Suppressor macrophage treated with lipopolysaccharide for 4 hours (primary cell): ENCODE results near the gene XPNPEP2.
A peak's percentile ranks its signal among the peaks of the same experiment; 100 is the strongest.

ENCODE experiments used
- DNase-seq: peaks from one replicate; pipeline ENCODE4 v3.0.0-alpha.2; 2020

XPNPEP2 gene

GRCh38 chrX:129754056-129755024 lies 15.6 kb downstream of the XPNPEP2 start:
- DNase-seq, result peak; percentile 40

GRCh38 chrX:129755779-129756650 lies 17.2 kb downstream of the XPNPEP2 start:
- no peak for DNase-seq

- DNase-seq, result peak; percentile 72
These were observed 20.8 kb downstream of the XPNPEP2 start for GRCh38 chrX:129759576-129760061.

GRCh38 chrX:129760155-129760554 lies 21.4 kb downstream of the XPNPEP2 start:
- no peak for DNase-seq

DNA sequence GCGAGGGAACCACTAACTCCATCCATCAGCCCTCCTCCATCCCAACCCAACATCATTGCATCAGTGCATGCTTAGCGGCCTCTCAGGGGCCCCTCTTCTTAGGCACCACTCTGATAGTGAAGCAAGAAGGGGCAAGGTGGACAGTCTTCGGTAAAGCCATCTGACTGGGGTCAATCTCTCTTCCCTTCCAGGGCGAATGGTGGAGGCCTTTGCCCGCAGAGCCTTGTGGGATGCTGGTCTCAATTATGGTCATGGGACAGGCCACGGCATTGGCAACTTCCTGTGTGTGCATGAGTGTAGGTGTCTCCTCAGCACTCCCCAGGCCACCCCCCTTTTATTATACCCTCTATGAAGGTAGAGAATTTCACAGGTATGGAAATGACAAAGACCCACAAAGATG lies 22.2 kb downstream of the XPNPEP2 start:
- DNase-seq, result no peak

GRCh38 chrX:129761596-129761995 lies 22.8 kb downstream of the XPNPEP2 start:
- no peak for DNase-seq

GRCh38 chrX:129762448-129762847 lies 23.7 kb downstream of the XPNPEP2 start:
- DNase-seq, result no peak

DNA sequence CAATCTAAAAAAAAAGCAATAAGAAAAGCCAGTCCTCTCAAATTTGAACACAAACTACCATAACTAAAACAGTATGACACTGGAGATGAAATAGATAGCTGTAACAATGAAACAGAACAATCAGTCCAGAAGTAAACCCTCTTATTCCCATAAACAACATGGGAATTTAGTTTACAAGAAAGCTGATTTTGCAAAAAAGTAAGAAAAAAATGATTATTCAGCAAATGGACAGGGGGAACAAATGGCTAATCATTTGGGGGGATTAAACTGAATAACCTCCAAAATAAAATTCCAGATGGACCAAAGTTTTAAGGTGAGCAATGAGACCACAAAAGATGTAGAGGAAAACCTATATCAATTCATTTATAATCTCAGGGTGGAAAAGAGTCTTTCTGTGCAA lies 24.9 kb downstream of the XPNPEP2 start:
- no peak for DNase-seq

GRCh38 chrX:129768186-129768585 lies 29.4 kb downstream of the XPNPEP2 start:
- no peak for DNase-seq

GRCh38 chrX:129768586-129769466 lies 30.0 kb downstream of the XPNPEP2 start:
- DNase-seq, result no peak

DNA sequence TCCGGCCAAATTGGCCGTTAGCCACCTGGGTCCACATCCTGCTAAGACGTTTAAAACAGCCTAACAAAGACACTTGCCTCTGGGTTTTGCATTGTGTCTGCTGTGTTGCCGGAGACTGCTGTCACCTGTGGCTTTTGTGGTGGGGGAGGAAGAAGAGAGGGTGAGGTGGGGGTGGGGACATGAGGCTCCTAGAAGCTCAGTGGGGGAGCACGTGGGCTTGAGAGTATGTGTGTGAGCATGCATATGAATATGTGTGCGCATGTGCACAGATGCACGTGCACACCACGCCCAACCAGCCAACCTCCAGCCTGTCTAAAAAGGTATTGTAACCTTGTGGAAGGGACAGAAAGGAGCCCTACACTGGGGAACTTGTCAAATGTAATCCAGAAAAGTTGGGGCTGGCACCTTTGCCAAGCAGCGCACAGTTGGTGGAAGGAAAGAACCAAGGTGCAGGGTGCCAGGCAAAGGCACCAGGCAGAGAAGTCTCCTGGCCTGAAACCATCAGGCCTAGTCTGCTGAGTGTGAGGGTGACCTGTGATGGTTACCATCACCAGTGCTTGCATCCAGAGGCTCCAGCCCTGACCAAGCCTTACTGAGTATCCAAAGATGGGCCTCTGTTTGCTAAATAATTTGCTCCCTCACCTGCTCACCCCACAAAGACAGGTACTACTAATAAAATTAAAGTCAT lies 30.8 kb downstream of the XPNPEP2 start:
- no peak for DNase-seq

- DNase-seq, result no peak
These were observed 32.7 kb downstream of the XPNPEP2 start for GRCh38 chrX:129771266-129771995.

DNA sequence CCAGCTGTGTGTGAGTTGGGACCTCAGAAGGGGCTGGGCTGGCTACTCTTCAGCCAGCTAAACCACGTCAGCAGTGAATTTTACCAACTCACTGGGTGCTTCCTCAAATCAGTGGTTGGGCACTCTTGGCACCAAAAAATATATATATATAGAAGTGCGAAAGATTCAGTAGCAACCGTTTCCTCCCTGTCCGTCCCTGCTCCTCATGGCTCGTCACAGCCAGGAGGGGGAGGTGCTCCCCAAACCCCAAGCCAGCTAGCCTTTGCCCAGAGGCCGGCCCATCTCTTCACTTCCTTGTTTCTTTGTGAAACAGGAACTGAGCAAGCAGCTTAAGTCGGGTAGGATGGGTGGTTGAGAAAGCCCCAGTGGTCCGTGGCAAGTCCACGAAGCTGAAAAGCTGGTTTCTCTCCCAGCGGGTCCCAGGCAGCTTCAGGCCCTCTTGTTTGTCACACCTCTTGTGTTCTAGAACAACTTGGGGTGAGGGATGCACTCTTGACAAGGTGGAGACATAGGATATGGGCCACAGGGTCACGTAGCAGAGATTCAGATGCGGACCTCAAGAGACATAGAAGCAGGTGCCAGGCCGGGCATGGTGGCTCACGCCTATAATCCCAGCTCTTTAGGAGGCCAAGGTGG lies 34.1 kb downstream of the XPNPEP2 start:
- peak; percentile 92 for DNase-seq

GRCh38 chrX:129773649-129774458 lies 35.1 kb downstream of the XPNPEP2 start:
- no peak for DNase-seq

DNA sequence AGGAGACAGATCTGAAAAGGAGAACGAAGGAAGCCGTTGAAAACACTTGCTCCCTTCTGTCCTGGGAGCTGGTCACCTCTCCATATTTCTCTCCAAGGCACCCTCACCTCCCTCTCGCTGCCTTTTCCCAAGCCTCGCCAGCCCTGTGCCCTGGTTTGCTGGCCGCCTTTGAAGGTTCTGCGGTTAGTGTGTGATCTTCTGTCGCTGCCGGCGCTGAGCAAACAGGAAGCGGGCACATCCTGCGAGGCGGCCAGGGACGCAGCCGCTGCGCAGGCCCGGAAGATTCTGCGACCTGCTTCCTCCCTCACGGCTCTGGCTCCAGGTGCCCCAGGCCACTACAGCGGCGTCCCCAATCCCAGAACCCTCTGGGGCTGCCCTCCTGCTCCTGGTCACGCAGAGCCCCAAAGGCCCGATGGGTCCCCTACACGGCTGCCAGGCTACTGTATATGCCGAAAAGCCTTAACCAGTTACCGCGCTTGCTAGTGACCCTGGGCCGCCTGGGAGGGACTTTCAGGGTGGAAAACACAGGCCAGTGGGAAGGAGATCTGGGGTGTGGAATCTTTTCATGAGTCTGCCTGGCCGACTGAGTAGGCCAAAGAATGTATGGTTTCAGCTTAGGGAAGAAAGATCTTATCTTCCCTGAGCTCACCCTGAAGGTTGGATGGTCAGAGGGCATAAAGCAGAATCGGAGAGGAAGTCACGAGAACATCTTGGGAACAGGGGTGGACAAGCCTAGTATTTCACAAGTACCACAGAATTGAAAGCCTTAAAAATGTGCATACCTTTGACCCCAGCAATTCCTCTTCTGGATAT lies 38.6 kb downstream of the XPNPEP2 start:
- DNase-seq, result peak; percentile 62

GRCh38 chrX:129779086-129779672 lies 40.4 kb downstream of the XPNPEP2 start:
- DNase-seq, result no peak

GRCh38 chrX:129779747-129780146 lies 41.0 kb downstream of the XPNPEP2 start, which contains the start of gene SASH3:
TSS of gene SASH3 (plus strand) at chrX:129779949. CDS start at chrX:129780098, 149 bp downstream.
- DNase-seq, result peak; percentile 85

- peak; percentile 37 for DNase-seq
These were observed 41.8 kb downstream of the XPNPEP2 start for GRCh38 chrX:129780441-129781105.
